SKM-1 (cell line): ENCODE measurements around the gene MKLN1.
"Not testable (repeated sequence)": the region's sequence is repeated elsewhere in the genome, so short reads cannot be mapped to it uniquely, and the experiment has no call there.

Experiments
- DNase-seq: peaks from one replicate; lab custom pipeline; 2025; ENCODE audit not compliant: unreplicated experiment; lab: John Stamatoyannopoulos, UW

Gene MKLN1

GRCh38 chr7:131307627-131308026 lies 20.0 kb upstream of the MKLN1 start:
- no peak for DNase-seq

GRCh38 chr7:131312838-131313237 lies 14.8 kb upstream of the MKLN1 start:
- DNase-seq = no peak

GRCh38 chr7:131320603-131321002 lies 7.1 kb upstream of the MKLN1 start:
- DNase-seq = no peak

- no peak for DNase-seq
These were observed 6.0 kb upstream of the MKLN1 start for GRCh38 chr7:131321656-131322055.

GRCh38 chr7:131322061-131322460 lies 5.6 kb upstream of the MKLN1 start:
- DNase-seq = no peak

GRCh38 chr7:131322861-131323260 lies 4.8 kb upstream of the MKLN1 start:
- no peak for DNase-seq

- no peak for DNase-seq
These were observed 2.4 kb upstream of the MKLN1 start for GRCh38 chr7:131325179-131325840.

GRCh38 chr7:131326576-131326975 lies 1.1 kb upstream of the MKLN1 start:
- no peak for DNase-seq

GRCh38 chr7:131327049-131327625 lies 539 bp upstream of the MKLN1 start:
- no peak for DNase-seq

GRCh38 chr7:131328377-131329175 lies 900 bp downstream of the MKLN1 start:
- DNase-seq = no peak

GRCh38 chr7:131329176-131329570 lies 1.5 kb downstream of the MKLN1 start:
- no peak for DNase-seq

GRCh38 chr7:131330299-131330698 lies 2.6 kb downstream of the MKLN1 start:
- DNase-seq = no peak

GRCh38 chr7:131331806-131332205 lies 4.1 kb downstream of the MKLN1 start:
- DNase-seq = no peak

- DNase-seq = not testable (repeated sequence)
These were observed 5.1 kb downstream of the MKLN1 start for GRCh38 chr7:131332729-131333128.

- DNase-seq = no peak
These were observed 8.1 kb downstream of the MKLN1 start for GRCh38 chr7:131335639-131336381.

- DNase-seq = no peak
These were observed 9.3 kb downstream of the MKLN1 start for GRCh38 chr7:131336956-131337355.

GRCh38 chr7:131338173-131338572 lies 10.5 kb downstream of the MKLN1 start:
- no peak for DNase-seq

- DNase-seq = no peak
These were observed 11.2 kb downstream of the MKLN1 start for GRCh38 chr7:131338691-131339390.

- DNase-seq = no peak
These were observed 14.0 kb downstream of the MKLN1 start for GRCh38 chr7:131341690-131342089.

GRCh38 chr7:131342864-131343442 lies 15.3 kb downstream of the MKLN1 start:
- DNase-seq = no peak
